Kidney (tissue), 14 donors: Measurements from ENCODE around the gene TREM2. TPM values are rescaled to one million over a fixed set of nuclear protein-coding genes. Genes with fewer than 3 reads are reported as not detected.
"Not testable (repeated sequence)": the region's sequence is repeated elsewhere in the genome, so short reads cannot be mapped to it uniquely, and the experiment has no call there.

Source experiments
- DNase-seq, 5 donors: peaks; one replicate each; pipeline ENCODE4 v3.0.0-alpha.2; 2013 to 2020
- FAIRE-seq: peaks from 2 replicates; lab custom pipeline; 2012; peaks lifted over from hg19 to GRCh38; lab: Jason Lieb, UNC
- H3K27ac ChIP-seq, 2 donors: one replicate each; pipeline ENCODE4 v1.7.0; 2013; ENCODE audit warnings: low read depth in 2 of 2, low read length in 2 of 2, inconsistent platforms in 1 of 2
- H3K27me3 ChIP-seq: one replicate; pipeline ENCODE4 v1.7.1; 2013; ENCODE audit warnings: low read length, inconsistent platforms; ENCODE audit not compliant: control insufficient read depth, insufficient read depth
- H3K36me3 ChIP-seq, 3 donors: one replicate each; pipeline versions ENCODE4 v1.7.0 to v1.7.1; 2013; ENCODE audit warnings: low read length in 3 of 3, control low read depth in 1 of 3, inconsistent platforms in 1 of 3; ENCODE audit not compliant: insufficient read depth in 3 of 3, control insufficient read depth in 2 of 3
- H3K4me1 ChIP-seq, 3 donors: one replicate each; pipeline versions ENCODE4 v1.7.0 to v1.7.1; 2013; ENCODE audit warnings: low read length in 3 of 3, inconsistent platforms in 1 of 3, low read depth in 1 of 3; ENCODE audit not compliant: control insufficient read depth in 2 of 3, insufficient read depth in 2 of 3
- H3K4me3 ChIP-seq, 3 donors: one replicate each; pipeline versions ENCODE4 v1.7.0 to v1.8.1; 2013; ENCODE audit warnings: low read length in 3 of 3, control low read depth in 1 of 3, inconsistent platforms in 1 of 3
- H3K9ac ChIP-seq, 3 donors: one replicate each; pipeline versions ENCODE4 v1.7.0 to v1.7.1; 2013; ENCODE audit warnings: low read length in 3 of 3, control low read depth in 1 of 3, inconsistent platforms in 1 of 3
- H3K9me3 ChIP-seq, 3 donors: one replicate each; pipeline versions ENCODE4 v1.7.0 to v1.7.1; 2013; ENCODE audit warnings: low read length in 3 of 3, control low read depth in 1 of 3, inconsistent platforms in 1 of 3; ENCODE audit not compliant: control insufficient read depth in 2 of 3, insufficient read depth in 1 of 3
- intact Hi-C: fragments of 100-400 bp; cut with DNase I; formaldehyde crosslinking; loops from one replicate; pipeline ENCODE4 v1.11.1; 2022
- polyA plus RNA-seq: library from polyadenylated mRNA; stranded (reverse); fragments of 350-450 nt; fragmentation: Illumina TruSeq; extraction: RNeasy Lipid Tissue Mini Kit (QIAGEN cat#74804); gene quantifications from one replicate; pipeline ENCODE4 v1.2.3, GENCODE V29; 2014; ENCODE audit warnings: low read depth, low replicate concordance; ENCODE audit not compliant: insufficient read depth
- total RNA-seq: library from RNA; stranded (reverse); fragmentation: NEBNext Ultra II Directional; extraction: Animal tissue kit (Norgen Biotek cat#: 25700); gene quantifications from one replicate; pipeline ENCODE4 v1.2.1, GENCODE V29; 2021
- TF ChIP-seq, protein P1 (sequence below): IDR thresholded peaks from 3 replicates; pipeline ENCODE4 v1.5.1; 2012; ENCODE audit warnings: mild to moderate bottlenecking, moderate library complexity, borderline replicate concordance; ENCODE audit not compliant: insufficient read depth; ENCODE audit errors: extremely low read depth
- donor health status: control.
- donor health status: control.
- donor health status: control.
- donor health status: control.
- donor health status: control.
- donor health status: DM: yes; HTN: yes; CAD: no.
- donor health status: Normal renal cell carcinoma (clear cell type).

The TREM2 gene
- total and polyA plus RNA-seq, 2 donors from 2014 or later: 3.5 to 7.8 TPM

DNA sequence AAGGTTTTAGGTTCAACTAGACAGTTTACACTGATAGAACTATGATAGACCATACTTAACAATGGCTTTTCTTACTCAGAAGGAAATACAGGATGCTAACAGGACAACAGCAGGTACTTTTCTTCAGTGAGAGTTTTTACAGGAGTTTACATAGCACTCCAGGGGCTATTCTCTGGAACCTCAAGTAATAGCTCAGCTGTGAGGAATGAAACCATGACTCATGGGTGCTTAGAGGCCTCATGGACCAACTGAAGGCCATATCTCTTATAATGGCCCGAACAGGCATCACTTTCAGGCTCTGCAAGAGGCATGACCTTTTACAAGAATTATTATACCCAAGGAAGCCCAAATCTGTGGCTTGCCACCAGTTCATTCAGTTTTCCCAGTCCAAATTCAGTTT lies 40.5 kb downstream of the TREM2 start:
- FAIRE-seq (no peak), DNase-seq (no peak)
- H3K4me3 ChIP-seq: no peak overlapping the region
- TF ChIP-seq, protein P1, sequence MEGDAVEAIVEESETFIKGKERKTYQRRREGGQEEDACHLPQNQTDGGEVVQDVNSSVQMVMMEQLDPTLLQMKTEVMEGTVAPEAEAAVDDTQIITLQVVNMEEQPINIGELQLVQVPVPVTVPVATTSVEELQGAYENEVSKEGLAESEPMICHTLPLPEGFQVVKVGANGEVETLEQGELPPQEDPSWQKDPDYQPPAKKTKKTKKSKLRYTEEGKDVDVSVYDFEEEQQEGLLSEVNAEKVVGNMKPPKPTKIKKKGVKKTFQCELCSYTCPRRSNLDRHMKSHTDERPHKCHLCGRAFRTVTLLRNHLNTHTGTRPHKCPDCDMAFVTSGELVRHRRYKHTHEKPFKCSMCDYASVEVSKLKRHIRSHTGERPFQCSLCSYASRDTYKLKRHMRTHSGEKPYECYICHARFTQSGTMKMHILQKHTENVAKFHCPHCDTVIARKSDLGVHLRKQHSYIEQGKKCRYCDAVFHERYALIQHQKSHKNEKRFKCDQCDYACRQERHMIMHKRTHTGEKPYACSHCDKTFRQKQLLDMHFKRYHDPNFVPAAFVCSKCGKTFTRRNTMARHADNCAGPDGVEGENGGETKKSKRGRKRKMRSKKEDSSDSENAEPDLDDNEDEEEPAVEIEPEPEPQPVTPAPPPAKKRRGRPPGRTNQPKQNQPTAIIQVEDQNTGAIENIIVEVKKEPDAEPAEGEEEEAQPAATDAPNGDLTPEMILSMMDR: no peak
- H3K9me3 ChIP-seq: no peaks in the 10 kb centered on the region
- no peaks in the 10 kb centered on the region for H3K4me1 ChIP-seq
- peaks cover 0 to 10% (median 0%) of the 10 kb centered on the region in 3 donors for H3K36me3 ChIP-seq
- no peaks in the 10 kb centered on the region for H3K27me3 ChIP-seq
- H3K9ac ChIP-seq: no peak overlapping the region
- H3K27ac ChIP-seq: no peak overlapping the region
- intact Hi-C loops: no loop called here

DNA sequence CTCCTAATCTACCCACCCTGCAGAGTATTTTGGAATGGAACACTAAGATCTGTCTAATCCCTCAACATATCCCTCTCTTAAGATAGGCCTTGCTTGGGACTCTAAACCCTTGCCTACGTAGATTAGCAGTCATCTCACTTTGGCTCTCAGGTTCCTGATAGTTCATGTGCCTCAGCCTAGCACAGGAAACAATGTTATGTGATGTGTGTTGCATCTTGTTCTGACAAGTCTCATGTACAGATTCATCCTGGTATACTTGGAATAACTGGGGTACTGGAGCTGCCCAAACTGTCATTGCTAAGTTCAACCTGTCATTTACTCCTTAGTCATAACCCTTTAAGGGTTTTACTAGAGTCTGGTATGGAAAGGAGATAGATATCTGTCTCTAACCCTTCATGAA lies 42.9 kb downstream of the TREM2 start:
- TF ChIP-seq, protein P1: no peak
- FAIRE-seq: no peak
- peaks cover 0 to 10% (median 0%) of the 10 kb centered on the region in 3 donors for H3K36me3 ChIP-seq
- H3K27me3 ChIP-seq: no peaks in the 10 kb centered on the region
- no peak overlapping the region for H3K4me3 ChIP-seq
- DNase-seq: no peak
- no peaks in the 10 kb centered on the region for H3K4me1 ChIP-seq
- H3K9me3 ChIP-seq: no peaks in the 10 kb centered on the region
- H3K27ac ChIP-seq: no peak overlapping the region
- intact Hi-C loops: no loop called here
- no peak overlapping the region for H3K9ac ChIP-seq

DNA sequence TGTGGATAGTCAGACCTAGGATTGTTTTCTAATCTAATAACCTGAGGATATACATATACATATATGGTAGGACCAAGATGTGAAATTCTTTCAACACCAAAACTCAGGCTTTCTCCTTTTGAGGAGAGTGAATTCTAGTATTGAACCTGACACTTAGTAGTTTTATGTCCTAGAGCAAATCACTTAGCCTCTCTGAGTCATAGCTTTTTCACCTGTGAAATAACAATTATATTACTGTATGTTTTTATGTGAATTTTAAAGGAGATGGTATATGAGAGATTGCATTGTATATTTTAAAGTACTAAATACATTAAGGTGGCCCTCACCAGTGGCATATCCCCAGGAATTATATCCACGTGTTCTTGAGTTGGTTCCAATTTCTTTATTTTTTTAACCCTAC lies 43.4 kb downstream of the TREM2 start:
- Histone ChIP-seq H3K4me3 (no peak overlapping the region), H3K9ac (no peak overlapping the region), H3K27ac (no peak overlapping the region), H3K4me1 (no peaks in the 10 kb centered on the region), H3K9me3 (no peaks in the 10 kb centered on the region), H3K36me3 (peaks cover 0 to 8% (median 0%) of the 10 kb centered on the region in 3 donors), H3K27me3 (no peaks in the 10 kb centered on the region)
- TF ChIP-seq, protein P1: no peak
- intact Hi-C loops: no loop called here
- DNase-seq (no peak), FAIRE-seq (no peak)

DNA sequence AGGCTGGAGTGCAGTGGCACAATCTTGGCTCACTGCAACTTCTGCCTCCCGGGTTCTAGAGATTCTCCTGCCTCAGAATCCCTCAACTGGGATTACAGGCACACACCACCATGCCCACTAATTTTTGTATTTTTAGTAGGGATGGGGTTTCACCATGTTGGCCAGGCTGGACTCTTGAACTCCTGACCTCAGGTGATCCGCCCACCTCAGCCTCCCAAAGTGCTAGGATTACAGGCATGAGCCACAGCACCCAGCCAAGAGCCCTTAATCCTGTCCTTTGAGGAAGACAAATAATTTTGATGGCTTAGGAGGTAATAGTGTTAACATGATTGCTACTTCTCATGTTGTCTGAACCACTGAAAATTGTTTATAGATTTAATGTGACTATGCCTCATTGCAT lies 47.9 kb downstream of the TREM2 start:
- H3K4me1 ChIP-seq, H3K36me3 ChIP-seq, H3K27me3 ChIP-seq, H3K9me3 ChIP-seq, H3K9ac ChIP-seq, H3K4me3 ChIP-seq, DNase-seq, H3K27ac ChIP-seq, FAIRE-seq, intact Hi-C loops: not testable (repeated sequence)
